Liver (tissue), 9 donors: Measurements from ENCODE around the gene PAPPA2. TPM values are rescaled to one million over a fixed set of nuclear protein-coding genes. Genes with fewer than 3 reads are reported as not detected.

ENCODE experiments used
- DNase-seq: peaks from one replicate; pipeline ENCODE4 v3.0.0-alpha.2; 2017; ENCODE audit warnings: low spot score
- H3K27ac ChIP-seq, 2 donors: one replicate each; pipeline ENCODE4 v1.7.0; 2013; ENCODE audit warnings: inconsistent platforms in 2 of 2, low read length in 2 of 2, control low read depth in 1 of 2, low read depth in 1 of 2, mild to moderate bottlenecking in 1 of 2
- H3K27me3 ChIP-seq, 4 donors: one replicate each; pipeline versions ENCODE4 v1.6.1 to v1.7.0; 2013; ENCODE audit warnings: low read length in 3 of 4, inconsistent platforms in 1 of 4, mild to moderate bottlenecking in 1 of 4, moderate library complexity in 1 of 4; ENCODE audit not compliant: control insufficient read depth in 4 of 4, insufficient read depth in 4 of 4
- H3K36me3 ChIP-seq, 4 donors: one replicate each; pipeline versions ENCODE4 v1.6.1 to v1.7.0; 2013; ENCODE audit warnings: low read length in 3 of 4, mild to moderate bottlenecking in 3 of 4, low read depth in 1 of 4, moderate library complexity in 1 of 4; ENCODE audit not compliant: control insufficient read depth in 4 of 4, insufficient read depth in 3 of 4
- H3K4me1 ChIP-seq, 4 donors: one replicate each; pipeline versions ENCODE4 v1.6.1 to v1.7.0; 2013; ENCODE audit warnings: low read length in 3 of 4, mild to moderate bottlenecking in 3 of 4, moderate library complexity in 1 of 4; ENCODE audit not compliant: control insufficient read depth in 4 of 4, insufficient read depth in 4 of 4
- H3K4me3 ChIP-seq, 3 donors: one replicate each; pipeline versions ENCODE4 v1.6.1 to v1.7.0; 2013; ENCODE audit warnings: low read length in 3 of 3, control low read depth in 1 of 3, low read depth in 1 of 3, mild to moderate bottlenecking in 1 of 3
- H3K9ac ChIP-seq, 2 donors: one replicate each; pipeline ENCODE4 v1.7.0; 2013; ENCODE audit warnings: low read length in 2 of 2, mild to moderate bottlenecking in 2 of 2, moderate library complexity in 2 of 2, control low read depth in 1 of 2, low read depth in 1 of 2
- H3K9me3 ChIP-seq, 4 donors: one replicate each; pipeline versions ENCODE4 v1.6.1 to v1.7.0; 2013; ENCODE audit warnings: low read length in 3 of 4; ENCODE audit not compliant: control insufficient read depth in 4 of 4
- ATF3 ChIP-seq: IDR thresholded peaks from 2 replicates; pipeline ENCODE4 v1.6.1; 2016; ENCODE audit warnings: antibody characterized with exemption
- CTCF ChIP-seq: fragments of 150-350 bp; IDR thresholded peaks from 2 replicates; pipeline ENCODE4 v1.5.1; 2017; ENCODE audit warnings: improper control_type of control experiment, low read depth, low read length; ENCODE audit not compliant: missing input control
- FOXA1 ChIP-seq: IDR thresholded peaks from 2 replicates; pipeline ENCODE4 v1.6.1; 2016; ENCODE audit warnings: antibody characterized with exemption
- FOXA2 ChIP-seq: IDR thresholded peaks from 2 replicates; pipeline ENCODE4 v1.6.1; 2016; ENCODE audit warnings: antibody characterized with exemption
- GABPA ChIP-seq, 2 donors: IDR thresholded peaks in 1 of 2; conservative IDR thresholded peaks in 1 of 2; 2 replicates each; pipeline ENCODE4 v1.6.1; 2016; ENCODE audit warnings: antibody characterized with exemption in 2 of 2, mild to moderate bottlenecking in 1 of 2, moderate library complexity in 1 of 2
- JUND ChIP-seq, 2 donors: IDR thresholded peaks; 2 replicates each; pipeline ENCODE4 v1.6.1; 2016; ENCODE audit warnings: antibody characterized with exemption in 2 of 2
- RAD21 ChIP-seq, 2 donors: IDR thresholded peaks; 2 replicates each; pipeline ENCODE4 v1.6.1; 2016; ENCODE audit warnings: antibody characterized with exemption in 2 of 2, mild to moderate bottlenecking in 2 of 2
- REST ChIP-seq: IDR thresholded peaks from 2 replicates; pipeline ENCODE4 v1.6.1; 2016; ENCODE audit warnings: antibody characterized with exemption, mild to moderate bottlenecking
- RXRA ChIP-seq, 2 donors: IDR thresholded peaks; 2 replicates each; pipeline ENCODE4 v1.6.1; 2017 to 2018; ENCODE audit warnings: antibody characterized with exemption in 2 of 2, mild to moderate bottlenecking in 1 of 2
- SP1 ChIP-seq: IDR thresholded peaks from 2 replicates; pipeline ENCODE4 v1.6.1; 2018; ENCODE audit warnings: antibody characterized with exemption, mild to moderate bottlenecking
- TAF1 ChIP-seq: conservative IDR thresholded peaks from 2 replicates; pipeline ENCODE4 v1.6.1; 2016; ENCODE audit warnings: antibody characterized with exemption, mild to moderate bottlenecking
- YY1 ChIP-seq: IDR thresholded peaks from 2 replicates; pipeline ENCODE4 v1.6.1; 2016; ENCODE audit warnings: antibody characterized with exemption, mild to moderate bottlenecking
- WGBS: extraction: QIAGEN DNeasy Blood & Tissue Kit; methylation state at CpG from one replicate; pipeline ENCODE4 v1.1.7; 2013; 5-methylcytosine and 5-hydroxymethylcytosine counted together
- polyA plus RNA-seq, 2 donors: library from polyadenylated mRNA; stranded (reverse) in 1 of 2; unstranded in 1 of 2; fragments of 200-250 nt in 1 of 2; fragments of >200 nt in 1 of 2; fragmentation: Nextera tagmentation in 1 of 2; extraction: Ambion mirVana in 1 of 2; gene quantifications; one replicate each; pipeline versions ENCODE4 v1.2.1 to v1.2.3, GENCODE V29; 2013 to 2015
- total RNA-seq, 2 donors: library from RNA; depleted of rRNA; stranded (reverse); fragments of >200 nt; gene quantifications; one replicate each; pipeline ENCODE4 v1.2.3, GENCODE V29; 2014
- TF ChIP-seq, protein P1 (sequence below): IDR thresholded peaks from 2 replicates; pipeline ENCODE4 v1.6.1; 2016; ENCODE audit warnings: antibody characterized with exemption
- TF ChIP-seq, protein P2 (sequence below): IDR thresholded peaks from 2 replicates; pipeline ENCODE4 v1.6.1; 2016; ENCODE audit warnings: antibody characterized with exemption
- donor health status: healthy.
- donor health status: healthy.
- donor health status: healthy.
- donor health status: healthy.
- donor health status: healthy.

PAPPA2 gene
- total and polyA plus RNA-seq, 4 donors, result 0.19 to 27.2 (median 13.4) TPM

- H3K36me3 ChIP-seq, result no peaks in the 10 kb centered on the region
- no peak overlapping the region for H3K27ac ChIP-seq
- H3K27me3 ChIP-seq, result no peaks in the 10 kb centered on the region
- no peak for DNase-seq
- no peak overlapping the region for H3K9ac ChIP-seq
- no peaks in the 10 kb centered on the region for H3K9me3 ChIP-seq
- no peak overlapping the region for H3K4me3 ChIP-seq
- H3K4me1 ChIP-seq, result no peaks in the 10 kb centered on the region
- WGBS, result 82% methylated on average over 3 of the region's 3 CpGs
- no peak for TF ChIP-seq GABPA (IDR thresholded peaks at IDR 0.05 in 1 of 2, conservative IDR thresholded peaks at IDR 0.05 in 1 of 2)
- TF ChIP-seq REST, result no peak
- no peak for TF ChIP-seq FOXA2
- TF ChIP-seq SP1, result no peak
- TF ChIP-seq RXRA (IDR thresholded peaks at IDR 0.05), result no peak
- no peak for TF ChIP-seq CTCF
- TF ChIP-seq FOXA1, result no peak
- TF ChIP-seq TAF1, result no peak
Observed at GRCh38 chr1:176702901-176703300, 239.9 kb downstream of the PAPPA2 start.

DNA sequence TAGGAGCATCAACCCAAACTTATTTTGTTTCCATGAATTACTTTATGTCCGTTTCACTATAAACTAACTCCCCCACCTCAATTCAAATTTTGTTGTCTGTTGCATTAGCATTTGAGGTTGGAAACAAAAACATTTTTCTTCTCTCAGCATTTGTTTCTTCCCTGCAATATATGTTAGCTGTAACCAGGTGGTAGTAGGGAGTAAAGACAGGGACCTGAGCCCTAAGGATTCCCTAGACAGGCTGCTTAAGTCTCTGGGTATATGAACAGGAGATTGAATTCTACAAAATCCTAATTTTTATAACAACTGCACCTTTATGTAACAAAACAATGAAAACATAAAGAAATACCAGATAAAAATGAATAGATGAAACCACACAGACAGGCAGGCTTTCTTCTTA is 242.6 kb downstream of the PAPPA2 start:
- Histone ChIP-seq H3K27me3 (no peaks in the 10 kb centered on the region), H3K27ac (no peak overlapping the region), H3K9ac (no peak overlapping the region), H3K4me3 (no peak overlapping the region), H3K4me1 (no peaks in the 10 kb centered on the region), H3K9me3 (no peaks in the 10 kb centered on the region), H3K36me3 (no peaks in the 10 kb centered on the region)
- WGBS, result 50% methylated on average over 1 of the region's 1 CpG
- no peak for DNase-seq
- TF ChIP-seq SP1, result no peak
- no peak for TF ChIP-seq YY1
- TF ChIP-seq ATF3, result no peak
- no peak for TF ChIP-seq TAF1
- TF ChIP-seq, protein P1, sequence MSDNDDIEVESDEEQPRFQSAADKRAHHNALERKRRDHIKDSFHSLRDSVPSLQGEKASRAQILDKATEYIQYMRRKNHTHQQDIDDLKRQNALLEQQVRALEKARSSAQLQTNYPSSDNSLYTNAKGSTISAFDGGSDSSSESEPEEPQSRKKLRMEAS, result no peak
- no peak for TF ChIP-seq JUND (IDR thresholded peaks at IDR 0.05)
- TF ChIP-seq, protein P2, sequence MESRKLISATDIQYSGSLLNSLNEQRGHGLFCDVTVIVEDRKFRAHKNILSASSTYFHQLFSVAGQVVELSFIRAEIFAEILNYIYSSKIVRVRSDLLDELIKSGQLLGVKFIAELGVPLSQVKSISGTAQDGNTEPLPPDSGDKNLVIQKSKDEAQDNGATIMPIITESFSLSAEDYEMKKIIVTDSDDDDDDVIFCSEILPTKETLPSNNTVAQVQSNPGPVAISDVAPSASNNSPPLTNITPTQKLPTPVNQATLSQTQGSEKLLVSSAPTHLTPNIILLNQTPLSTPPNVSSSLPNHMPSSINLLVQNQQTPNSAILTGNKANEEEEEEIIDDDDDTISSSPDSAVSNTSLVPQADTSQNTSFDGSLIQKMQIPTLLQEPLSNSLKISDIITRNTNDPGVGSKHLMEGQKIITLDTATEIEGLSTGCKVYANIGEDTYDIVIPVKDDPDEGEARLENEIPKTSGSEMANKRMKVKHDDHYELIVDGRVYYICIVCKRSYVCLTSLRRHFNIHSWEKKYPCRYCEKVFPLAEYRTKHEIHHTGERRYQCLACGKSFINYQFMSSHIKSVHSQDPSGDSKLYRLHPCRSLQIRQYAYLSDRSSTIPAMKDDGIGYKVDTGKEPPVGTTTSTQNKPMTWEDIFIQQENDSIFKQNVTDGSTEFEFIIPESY, result no peak
- TF ChIP-seq RAD21 (IDR thresholded peaks at IDR 0.05), result no peak
- no peak for TF ChIP-seq FOXA2
